ENCODE measurements around the gene CFTR.
"Not testable (repeated sequence)": the region's sequence is repeated elsewhere in the genome, so short reads cannot be mapped to it uniquely, and the experiment has no call there.

CFTR gene

DNA sequence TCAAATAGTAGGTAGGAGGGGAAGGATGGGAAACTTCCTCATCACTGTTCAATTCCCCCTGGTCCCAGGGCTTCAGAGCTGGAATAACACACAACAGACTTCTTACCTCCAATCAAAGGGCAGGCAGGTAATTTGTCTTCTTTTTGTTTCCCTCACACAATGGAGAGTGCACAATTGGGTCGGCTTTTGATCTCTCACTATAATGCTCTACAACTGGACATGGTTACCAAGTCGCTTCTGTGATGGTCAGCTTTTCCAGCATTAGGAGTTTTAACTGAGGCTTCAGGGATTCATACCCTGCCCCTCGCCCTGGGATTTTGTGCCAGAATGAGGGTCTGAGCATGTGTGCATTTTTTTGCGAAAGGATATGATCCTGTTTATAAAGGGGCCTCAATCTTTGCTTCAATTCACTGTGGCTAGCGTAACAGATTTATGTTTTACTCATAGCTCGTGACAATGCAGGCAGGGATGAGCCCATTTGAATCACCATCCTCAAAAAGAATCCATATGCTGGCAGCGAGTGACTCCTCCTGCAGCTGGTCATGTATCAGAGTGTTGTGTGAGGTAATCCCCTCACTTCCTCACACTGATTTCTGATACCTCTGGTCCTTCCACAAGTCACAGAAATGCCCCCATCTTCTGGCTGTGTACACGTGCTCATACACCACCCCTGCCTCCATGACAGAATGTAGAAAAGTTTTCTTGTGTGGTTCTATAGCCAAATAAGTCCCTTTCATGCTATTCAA, 203.8 kb downstream of the CFTR start:
- H3K4me1 Mint-ChIP-seq (ENCODE audit: low read depth): no peaks in the 10 kb centered on the region

DNA sequence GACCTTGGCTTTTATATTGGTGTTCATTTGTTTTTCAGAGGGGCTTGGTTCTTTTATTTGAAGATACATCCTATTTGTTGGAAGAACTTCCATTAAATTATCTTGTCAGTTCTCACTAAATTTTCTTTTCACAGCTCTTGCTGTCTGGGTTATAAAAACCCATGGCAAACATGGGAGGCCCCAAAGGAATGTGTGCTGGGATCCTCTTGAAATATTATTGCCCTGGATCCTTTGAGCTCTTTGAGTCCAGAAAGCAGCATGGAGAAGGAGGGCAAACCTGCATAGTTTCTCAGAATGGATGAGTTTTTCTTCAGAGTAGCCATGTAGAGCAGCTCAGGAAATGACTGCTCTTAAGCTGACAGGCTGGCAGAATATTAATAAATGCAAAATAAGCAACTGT, 206.0 kb downstream of the CFTR start:
- Mint-ChIP-seq H3K4me1 (ENCODE audit: low read depth) (no peaks in the 10 kb centered on the region), H3K27ac (no peak overlapping the region), H3K27me3 (peaks cover 3% of the 10 kb centered on the region), H3K36me3 (ENCODE audit: low read depth) (no peaks in the 10 kb centered on the region), H3K9me3 (no peaks in the 10 kb centered on the region), H3K4me3 (no peak overlapping the region)
- intact Hi-C loops (cut with micrococcal nuclease): no loop called here

More for the DNA sequence above, 203.8 kb downstream of the CFTR start:
- H3K4me3 Mint-ChIP-seq: no peak overlapping the region
- no peaks in the 10 kb centered on the region for H3K27me3 Mint-ChIP-seq
- no peaks in the 10 kb centered on the region for H3K9me3 Mint-ChIP-seq
- no peak overlapping the region for H3K27ac Mint-ChIP-seq
- H3K36me3 Mint-ChIP-seq (ENCODE audit: low read depth): no peaks in the 10 kb centered on the region
- intact Hi-C loops (cut with micrococcal nuclease): no loop called here

DNA sequence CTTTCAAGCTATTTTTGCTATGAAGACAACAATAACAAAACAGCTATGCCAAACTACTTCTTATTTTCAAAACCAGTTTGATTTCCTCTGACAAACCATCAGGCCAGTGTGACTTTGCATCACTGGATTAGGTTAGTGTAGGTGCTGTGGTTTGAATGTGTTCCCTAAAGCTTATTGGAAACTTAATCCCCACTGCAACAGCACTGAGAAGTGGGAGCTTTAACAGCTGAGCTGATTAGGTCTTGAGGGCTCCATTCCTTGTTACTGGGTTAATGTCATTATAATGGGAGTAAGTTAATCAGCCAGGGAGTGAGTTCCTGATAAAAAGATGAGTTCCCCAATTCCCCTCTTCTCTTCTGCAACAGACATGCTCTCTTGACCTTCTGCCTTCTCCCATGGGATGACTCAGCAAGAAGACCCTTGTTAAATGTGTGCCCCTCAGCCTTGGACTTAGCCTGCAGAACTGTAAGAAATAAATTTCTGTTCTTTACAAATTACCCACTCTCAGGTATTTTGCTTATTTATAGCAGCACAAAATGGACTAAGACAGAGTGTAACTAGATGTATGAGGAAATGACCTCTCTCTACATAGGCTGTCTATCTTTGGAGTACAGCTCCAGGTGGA, 206.6 kb downstream of the CFTR start:
- intact Hi-C loops (cut with micrococcal nuclease): no loop called here
- no peak overlapping the region for H3K4me3 Mint-ChIP-seq
- no peaks in the 10 kb centered on the region for H3K9me3 Mint-ChIP-seq
- no peaks in the 10 kb centered on the region for H3K36me3 Mint-ChIP-seq (ENCODE audit: low read depth)
- peaks cover 3% of the 10 kb centered on the region for H3K27me3 Mint-ChIP-seq
- H3K4me1 Mint-ChIP-seq (ENCODE audit: low read depth): no peaks in the 10 kb centered on the region
- no peak overlapping the region for H3K27ac Mint-ChIP-seq

DNA sequence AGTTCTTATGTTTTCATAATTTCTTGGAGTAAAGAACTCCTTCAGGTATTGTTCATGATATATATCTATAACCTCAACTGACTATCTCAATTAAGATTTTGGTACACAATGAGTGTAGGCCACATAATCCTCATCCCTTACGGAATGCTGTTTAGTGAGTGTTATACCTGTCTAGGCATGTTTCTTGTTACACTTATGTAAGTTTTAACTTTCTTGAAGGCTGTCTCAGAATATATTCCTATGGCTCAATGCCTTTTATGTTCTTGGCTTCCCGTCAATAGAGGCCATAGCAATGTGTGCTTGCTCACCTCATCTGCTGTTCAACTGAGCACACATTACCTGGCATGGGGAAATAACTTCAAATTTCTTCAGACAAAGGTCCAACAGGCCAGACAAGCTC, 208.3 kb downstream of the CFTR start:
- Mint-ChIP-seq H3K27ac (no peak overlapping the region), H3K4me1 (ENCODE audit: low read depth) (no peaks in the 10 kb centered on the region), H3K4me3 (no peak overlapping the region), H3K9me3 (no peaks in the 10 kb centered on the region), H3K36me3 (ENCODE audit: low read depth) (no peaks in the 10 kb centered on the region), H3K27me3 (peaks cover 3% of the 10 kb centered on the region)
- intact Hi-C loops (cut with micrococcal nuclease): no loop called here

DNA sequence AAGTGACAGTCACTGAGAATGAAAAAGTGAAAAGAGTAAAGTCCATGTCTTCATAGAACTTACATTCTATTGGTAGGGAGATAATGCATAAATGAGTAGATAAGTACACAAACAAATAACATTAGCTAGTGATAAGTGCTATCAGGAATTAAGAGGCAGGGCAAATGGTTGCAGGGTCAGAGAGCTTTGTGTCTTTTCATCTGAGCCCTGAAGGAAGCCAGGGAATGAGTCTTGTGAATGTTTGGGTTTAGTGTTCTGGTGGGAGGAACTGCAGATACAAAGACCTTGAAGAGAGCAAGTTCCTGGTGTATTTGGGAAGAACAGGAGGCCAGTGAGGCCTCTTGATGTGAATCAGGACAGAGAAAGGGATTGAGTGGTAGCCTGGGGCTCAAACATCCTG, 209.6 kb downstream of the CFTR start:
- H3K9me3 Mint-ChIP-seq: no peaks in the 10 kb centered on the region
- H3K4me1 Mint-ChIP-seq (ENCODE audit: low read depth): no peaks in the 10 kb centered on the region
- peaks cover 3% of the 10 kb centered on the region for H3K27me3 Mint-ChIP-seq
- no peaks in the 10 kb centered on the region for H3K36me3 Mint-ChIP-seq (ENCODE audit: low read depth)
- intact Hi-C loops (cut with micrococcal nuclease): no loop called here
- H3K27ac Mint-ChIP-seq: no peak overlapping the region
- H3K4me3 Mint-ChIP-seq: no peak overlapping the region

DNA sequence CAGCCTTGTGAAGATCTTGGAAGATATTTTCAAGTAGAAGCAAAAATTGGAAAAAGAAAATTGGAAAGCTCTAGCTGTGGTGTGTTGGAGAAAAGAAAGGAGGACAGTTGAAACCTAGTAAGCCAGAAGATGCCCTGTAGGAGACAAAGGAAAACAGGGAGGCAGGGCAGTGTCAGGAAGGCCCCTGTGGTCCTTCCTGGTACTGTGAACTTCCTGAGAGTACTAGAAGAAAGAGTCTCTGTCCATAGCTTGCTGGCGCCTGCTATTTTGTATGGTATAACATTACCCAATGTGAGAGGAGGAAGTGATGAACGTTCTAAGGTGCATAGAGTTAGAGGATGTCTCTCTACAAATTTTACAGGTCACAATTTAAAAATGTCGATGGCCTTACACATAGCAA, 210.3 kb downstream of the CFTR start:
- H3K27ac Mint-ChIP-seq: no peak overlapping the region
- H3K4me1 Mint-ChIP-seq (ENCODE audit: low read depth): no peaks in the 10 kb centered on the region
- H3K36me3 Mint-ChIP-seq (ENCODE audit: low read depth): no peaks in the 10 kb centered on the region
- no peak overlapping the region for H3K4me3 Mint-ChIP-seq
- H3K9me3 Mint-ChIP-seq: no peaks in the 10 kb centered on the region
- peaks cover 3% of the 10 kb centered on the region for H3K27me3 Mint-ChIP-seq
- intact Hi-C loops (cut with micrococcal nuclease): no loop called here

DNA sequence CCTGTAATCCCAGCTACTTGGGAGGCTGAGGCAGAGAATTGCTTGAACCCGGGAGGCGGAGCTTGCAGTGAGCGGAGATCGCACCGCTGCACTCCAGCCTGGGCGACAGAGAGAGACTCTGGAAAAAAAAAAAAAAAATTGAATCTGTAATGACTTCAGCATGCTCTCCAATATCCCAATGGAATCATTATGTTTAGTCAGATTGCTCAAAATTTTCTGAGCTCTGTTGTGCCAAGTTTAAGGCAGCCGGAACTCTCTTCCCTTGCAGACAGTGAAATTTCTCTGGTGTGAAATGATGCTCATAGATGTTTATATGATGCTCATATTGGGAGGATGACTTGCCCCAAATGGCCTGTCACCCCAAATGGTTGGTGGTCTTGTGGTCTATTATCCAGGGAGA, 212.5 kb downstream of the CFTR start:
- no peaks in the 10 kb centered on the region for H3K4me1 Mint-ChIP-seq (ENCODE audit: low read depth)
- no peak overlapping the region for H3K4me3 Mint-ChIP-seq
- H3K36me3 Mint-ChIP-seq (ENCODE audit: low read depth): no peaks in the 10 kb centered on the region

DNA sequence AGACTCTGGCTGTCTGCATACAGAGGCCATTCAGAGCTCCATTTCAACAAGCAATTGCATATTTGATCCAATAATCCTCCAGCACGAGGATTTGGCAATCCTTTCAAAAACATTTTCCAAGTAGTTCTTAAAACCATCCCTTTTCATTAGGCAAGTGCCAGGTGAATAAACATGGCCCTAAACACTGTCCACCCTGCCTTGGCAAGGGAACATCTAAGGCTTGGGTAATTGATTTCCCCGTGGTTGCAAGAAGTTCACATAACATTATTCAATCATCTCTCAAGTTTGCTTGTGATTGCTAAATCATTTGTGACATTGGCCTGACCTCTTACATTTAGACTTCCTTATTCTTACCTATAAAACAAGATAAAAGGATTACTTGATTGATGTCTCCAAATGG, 218.2 kb downstream of the CFTR start:
- intact Hi-C loops (cut with micrococcal nuclease): no loop called here
- H3K4me1 Mint-ChIP-seq (ENCODE audit: low read depth): no peaks in the 10 kb centered on the region

More for the DNA sequence above, 212.5 kb downstream of the CFTR start:
- Mint-ChIP-seq H3K27me3 (peaks cover 3% of the 10 kb centered on the region), H3K27ac (no peak overlapping the region), H3K9me3 (no peaks in the 10 kb centered on the region)
- intact Hi-C loops (cut with micrococcal nuclease): no loop called here

DNA sequence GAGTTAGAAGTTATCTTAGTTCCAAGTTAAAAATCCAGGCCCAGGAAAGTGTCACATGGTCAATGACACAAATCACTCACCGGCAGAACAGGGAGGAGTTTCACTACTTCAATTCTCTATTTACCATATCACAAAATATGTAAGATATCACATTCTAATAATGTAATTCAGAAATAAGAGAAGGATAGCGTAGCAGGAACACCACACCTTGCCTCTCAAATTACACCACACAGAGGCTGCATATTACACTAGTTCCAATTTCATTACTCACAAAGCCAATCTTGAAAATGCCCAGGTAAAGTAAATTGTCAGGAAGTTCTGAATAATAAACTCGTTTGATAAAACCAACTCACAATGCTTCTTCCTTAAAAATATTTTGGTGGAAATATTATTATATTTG, 224.2 kb downstream of the CFTR start:
- H3K9me3 Mint-ChIP-seq: no peaks in the 10 kb centered on the region
- intact Hi-C loops (cut with micrococcal nuclease): no loop called here
- no peaks in the 10 kb centered on the region for H3K4me1 Mint-ChIP-seq (ENCODE audit: low read depth)
- H3K4me3 Mint-ChIP-seq: no peak overlapping the region
- peaks cover 2% of the 10 kb centered on the region for H3K27me3 Mint-ChIP-seq
- no peak overlapping the region for H3K27ac Mint-ChIP-seq
- H3K36me3 Mint-ChIP-seq (ENCODE audit: low read depth): no peaks in the 10 kb centered on the region

More for the DNA sequence above, 218.2 kb downstream of the CFTR start:
- no peaks in the 10 kb centered on the region for H3K9me3 Mint-ChIP-seq
- H3K36me3 Mint-ChIP-seq (ENCODE audit: low read depth): no peaks in the 10 kb centered on the region
- H3K4me3 Mint-ChIP-seq: no peak overlapping the region
- H3K27ac Mint-ChIP-seq: no peak overlapping the region
- no peaks in the 10 kb centered on the region for H3K27me3 Mint-ChIP-seq

DNA sequence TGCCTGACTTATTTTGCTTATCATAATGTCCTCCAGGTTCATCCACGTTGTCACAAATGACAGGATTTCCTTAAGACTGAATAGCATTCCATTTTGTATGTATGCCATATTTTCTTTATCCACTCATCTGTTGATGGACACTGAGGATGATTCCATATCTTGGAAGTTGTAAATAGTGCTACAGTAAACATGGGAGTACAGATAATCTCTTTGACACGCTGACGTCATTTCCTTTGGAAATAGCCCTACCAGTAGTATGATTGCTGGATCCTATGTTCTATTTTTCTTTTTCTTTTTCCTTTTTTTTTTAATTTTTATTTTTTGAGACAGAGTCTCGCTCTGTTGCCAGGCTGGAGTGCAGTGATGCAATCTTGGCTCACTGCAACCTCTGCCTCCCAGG, 225.8 kb downstream of the CFTR start:
- Mint-ChIP-seq H3K4me1 (ENCODE audit: low read depth) (no peaks in the 10 kb centered on the region), H3K36me3 (ENCODE audit: low read depth) (peaks cover 10% of the 10 kb centered on the region), H3K27ac (no peak overlapping the region), H3K4me3 (no peak overlapping the region), H3K27me3 (peaks cover 2% of the 10 kb centered on the region), H3K9me3 (no peaks in the 10 kb centered on the region)
- intact Hi-C loops (cut with micrococcal nuclease): no loop called here

DNA sequence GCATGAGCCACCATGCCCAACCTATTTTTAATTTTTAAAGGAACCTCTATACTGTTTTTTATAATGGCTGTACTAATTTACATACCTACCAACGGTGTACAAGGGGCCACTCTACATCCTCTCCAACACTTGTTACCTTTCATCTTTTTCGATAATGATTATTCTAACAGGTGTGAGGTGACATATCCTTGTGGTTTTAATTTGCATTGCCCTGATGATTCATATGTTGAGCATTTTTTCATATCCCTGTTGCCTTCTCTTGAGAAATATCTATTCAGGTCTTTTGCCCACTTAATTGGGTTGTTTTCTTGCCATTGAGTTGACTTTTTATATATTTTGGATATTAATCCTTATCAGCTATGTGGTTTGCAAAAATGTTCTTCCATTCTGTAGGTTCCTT, 226.4 kb downstream of the CFTR start:
- Mint-ChIP-seq H3K27me3 (peaks cover 2% of the 10 kb centered on the region), H3K27ac (no peak overlapping the region), H3K4me1 (ENCODE audit: low read depth) (no peaks in the 10 kb centered on the region), H3K4me3 (no peak overlapping the region), H3K36me3 (ENCODE audit: low read depth) (peaks cover 10% of the 10 kb centered on the region), H3K9me3 (no peaks in the 10 kb centered on the region)
- intact Hi-C loops (cut with micrococcal nuclease): no loop called here

DNA sequence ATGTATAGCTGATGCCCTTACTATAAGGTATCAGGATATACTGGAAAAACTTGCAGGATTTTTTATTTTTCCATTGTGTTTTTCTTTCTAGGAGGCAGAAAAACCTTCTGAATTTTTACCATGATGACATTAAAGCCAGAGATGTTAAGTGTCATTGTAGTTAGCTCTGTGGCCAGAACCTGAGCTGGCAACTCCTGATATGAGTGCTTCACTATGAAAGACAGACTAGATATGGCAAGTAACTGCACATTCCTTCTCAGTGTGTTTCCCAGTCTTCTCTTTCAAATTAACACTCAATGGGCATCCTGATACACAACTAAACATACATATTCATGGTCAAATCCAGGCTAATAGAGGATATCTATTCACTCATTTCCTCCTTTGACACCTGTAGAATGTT, 227.3 kb downstream of the CFTR start:
- Mint-ChIP-seq H3K4me3 (no peak overlapping the region), H3K27ac (no peak overlapping the region)
- intact Hi-C loops (cut with micrococcal nuclease): no loop called here

DNA sequence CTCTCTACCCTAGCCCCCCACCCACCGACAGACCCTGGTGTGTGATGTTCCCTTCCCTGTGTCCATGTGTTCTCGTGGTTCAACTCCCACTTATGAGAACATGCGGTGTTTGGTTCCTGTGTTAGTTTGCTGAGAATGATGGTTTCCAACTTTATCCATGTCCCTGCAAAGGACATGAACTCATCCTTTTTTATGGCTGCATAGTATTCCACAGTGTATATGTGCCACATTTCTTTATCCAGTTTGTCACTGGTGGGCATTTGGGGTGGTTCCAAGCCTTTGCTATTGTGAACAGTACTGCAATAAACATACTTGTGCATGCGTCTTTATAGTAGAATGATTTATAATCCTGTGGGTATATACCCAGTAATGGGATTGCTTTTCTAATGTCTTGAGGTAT, 228.3 kb downstream of the CFTR start:
- H3K9me3 Mint-ChIP-seq; H3K27me3 Mint-ChIP-seq; intact Hi-C loops (cut with micrococcal nuclease); H3K27ac Mint-ChIP-seq; H3K4me3 Mint-ChIP-seq; H3K4me1 Mint-ChIP-seq (ENCODE audit: low read depth): not testable (repeated sequence)
- peaks cover 30% of the 10 kb centered on the region for H3K36me3 Mint-ChIP-seq (ENCODE audit: low read depth)

More for the DNA sequence above, 227.3 kb downstream of the CFTR start:
- H3K9me3 Mint-ChIP-seq: no peaks in the 10 kb centered on the region
- peaks cover 2% of the 10 kb centered on the region for H3K27me3 Mint-ChIP-seq
- peaks cover 7% of the 10 kb centered on the region for H3K4me1 Mint-ChIP-seq (ENCODE audit: low read depth)
- peaks cover 19% of the 10 kb centered on the region for H3K36me3 Mint-ChIP-seq (ENCODE audit: low read depth)

DNA sequence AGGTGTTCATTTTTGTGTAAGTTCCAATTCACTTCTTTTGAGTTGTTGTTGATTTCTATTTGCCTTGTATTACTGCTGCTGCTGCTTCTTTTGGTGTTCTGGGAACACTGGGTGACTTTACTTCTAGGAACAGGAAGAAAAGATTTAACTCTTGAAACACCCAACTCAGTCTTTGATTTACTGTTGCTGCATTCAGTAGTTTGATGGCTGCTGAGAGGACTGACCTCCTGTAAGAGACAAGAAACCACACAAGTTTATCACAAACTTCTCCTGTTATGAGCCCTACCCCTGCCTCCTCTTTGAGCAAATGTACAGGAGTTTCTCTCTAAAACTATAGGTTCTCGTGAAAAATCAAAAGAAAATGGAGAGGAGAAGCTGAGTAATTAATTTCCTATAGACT, 231.7 kb downstream of the CFTR start:
- Mint-ChIP-seq H3K27ac (peak overlapping the region; percentile 48), H3K9me3 (no peaks in the 10 kb centered on the region), H3K4me3 (no peak overlapping the region), H3K36me3 (ENCODE audit: low read depth) (peaks cover 63% of the 10 kb centered on the region), H3K27me3 (peaks cover 6% of the 10 kb centered on the region), H3K4me1 (ENCODE audit: low read depth) (peaks cover 28% of the 10 kb centered on the region)
- intact Hi-C loops (cut with micrococcal nuclease): no loop called here
